HepG2 (cell line): ENCODE results near the gene ACTR1B.

Source experiments
- CTCF ChIP-seq: sonication (generic); formaldehyde crosslinking; IDR thresholded peaks from 2 replicates; pipeline ENCODE4 v1.5.0; 2020; ENCODE audit warnings: mild to moderate bottlenecking, missing genetic modification reagents, moderate library complexity
- NFIC ChIP-seq: IDR thresholded peaks from 2 replicates; pipeline ENCODE4 v1.6.1; 2012; ENCODE audit warnings: mild to moderate bottlenecking, low read length, inconsistent platforms
- PRDM10 ChIP-seq: sonication (generic); formaldehyde crosslinking; IDR thresholded peaks from 2 replicates; pipeline ENCODE4 v1.4.0; 2020; ENCODE audit warnings: low read depth, missing genetic modification reagents
- ZNF790 ChIP-seq: sonication (generic); formaldehyde crosslinking; IDR thresholded peaks from 2 replicates; pipeline ENCODE4 v1.8.0; 2022; ENCODE audit warnings: missing genetic modification reagents, mild to moderate bottlenecking, borderline replicate concordance
- TF ChIP-seq, protein P1 (sequence below): sonication (generic); formaldehyde crosslinking; IDR thresholded peaks from 2 replicates; pipeline ENCODE4 v1.5.0; 2020; ENCODE audit warnings: mild to moderate bottlenecking, low read depth, missing genetic modification reagents, borderline replicate concordance

GRCh38 chr2:97662386-97662894 is 1.4 kb downstream of the ACTR1B start:
- TF ChIP-seq ZNF790 (CRISPR knock-in tag) (no peak), NFIC (no peak), CTCF (CRISPR knock-in tag) (peak; percentile 30), PRDM10 (CRISPR knock-in tag) (no peak)
- TF ChIP-seq, protein P1, sequence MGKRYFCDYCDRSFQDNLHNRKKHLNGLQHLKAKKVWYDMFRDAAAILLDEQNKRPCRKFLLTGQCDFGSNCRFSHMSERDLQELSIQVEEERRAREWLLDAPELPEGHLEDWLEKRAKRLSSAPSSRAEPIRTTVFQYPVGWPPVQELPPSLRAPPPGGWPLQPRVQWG (CRISPR knock-in tag): no peak
